Measurements from ENCODE around the gene RNF157.
A peak's percentile ranks its signal among the peaks of the same experiment; 100 is the strongest.

RNF157 gene

DNA sequence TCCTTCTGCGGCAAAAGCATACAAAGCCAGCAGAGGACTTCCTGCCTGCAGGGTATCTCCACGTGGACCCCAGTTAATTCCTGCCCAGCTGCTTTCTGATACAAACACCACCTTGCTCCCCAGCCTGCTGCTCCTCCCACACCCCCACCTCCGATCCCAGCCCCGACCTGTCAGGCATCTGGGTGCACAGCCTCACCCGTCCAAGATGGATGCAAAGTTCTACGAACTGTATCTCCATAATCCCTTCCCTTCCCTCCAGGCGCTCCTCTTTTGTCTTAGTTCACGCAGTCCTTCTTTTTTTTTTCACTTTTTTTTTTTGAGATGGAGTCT lies 83.7 kb downstream of the RNF157 start:
- H3K27me3 ChIP-seq (replicated peaks; ENCODE audit: control insufficient read depth, insufficient read depth, low read length): peaks cover 15% of the 10 kb centered on the region
- H3K9me3 ChIP-seq (ENCODE audit: control insufficient read depth, low read length): no peaks in the 10 kb centered on the region
- peaks cover 4% of the 10 kb centered on the region for H3K4me1 ChIP-seq (ENCODE audit: control insufficient read depth, insufficient read depth, low read length)
- H3K36me3 ChIP-seq (ENCODE audit: control insufficient read depth, insufficient read depth, low read length, severe bottlenecking): peaks cover 4% of the 10 kb centered on the region
- no peak overlapping the region for H3K4me3 ChIP-seq (ENCODE audit: low read length)
- DNase-seq (ENCODE audit: low read depth): no peak
- no peak overlapping the region for H3K9ac ChIP-seq (ENCODE audit: low read length)

DNA sequence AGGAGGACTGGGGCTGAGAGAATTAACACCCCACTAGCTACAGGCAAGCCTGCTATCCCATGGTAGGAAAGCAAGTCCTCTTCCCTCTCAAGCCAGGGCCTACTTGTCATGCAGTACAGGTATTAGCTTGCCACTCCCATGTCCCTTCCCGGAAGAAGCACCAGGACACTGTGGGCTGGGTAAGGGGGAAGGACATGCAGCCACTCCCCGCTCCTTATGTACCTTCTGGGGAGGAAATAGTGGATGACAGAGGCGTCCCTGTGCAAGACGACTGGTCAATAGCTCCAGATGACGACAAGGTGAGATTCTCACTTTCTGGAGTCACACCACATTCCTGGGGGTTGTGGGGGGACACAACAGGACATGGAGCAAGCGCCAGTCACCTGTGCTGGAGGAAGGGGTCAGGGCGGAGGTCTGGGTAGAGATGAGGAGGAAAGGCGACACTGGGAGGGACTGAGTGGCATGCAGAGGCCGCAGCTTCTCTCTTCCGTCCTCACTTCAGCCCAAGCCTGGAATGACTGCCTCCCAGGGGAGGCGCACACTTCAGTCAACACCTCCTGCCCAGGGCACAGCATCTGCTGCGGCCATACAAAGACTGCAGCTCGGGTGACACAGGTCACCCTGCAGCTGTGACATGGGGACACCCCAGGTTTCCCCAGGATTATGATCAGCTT lies 84.2 kb downstream of the RNF157 start:
- H3K36me3 ChIP-seq (ENCODE audit: control insufficient read depth, insufficient read depth, low read length, severe bottlenecking): peaks cover 4% of the 10 kb centered on the region
- H3K4me3 ChIP-seq (ENCODE audit: low read length): no peak overlapping the region
- no peak for DNase-seq (ENCODE audit: low read depth)
- no peak overlapping the region for H3K9ac ChIP-seq (ENCODE audit: low read length)
- peaks cover 20% of the 10 kb centered on the region for H3K27me3 ChIP-seq (replicated peaks; ENCODE audit: control insufficient read depth, insufficient read depth, low read length)
- no peaks in the 10 kb centered on the region for H3K9me3 ChIP-seq (ENCODE audit: control insufficient read depth, low read length)
- H3K4me1 ChIP-seq (ENCODE audit: control insufficient read depth, insufficient read depth, low read length): peaks cover 4% of the 10 kb centered on the region

DNA sequence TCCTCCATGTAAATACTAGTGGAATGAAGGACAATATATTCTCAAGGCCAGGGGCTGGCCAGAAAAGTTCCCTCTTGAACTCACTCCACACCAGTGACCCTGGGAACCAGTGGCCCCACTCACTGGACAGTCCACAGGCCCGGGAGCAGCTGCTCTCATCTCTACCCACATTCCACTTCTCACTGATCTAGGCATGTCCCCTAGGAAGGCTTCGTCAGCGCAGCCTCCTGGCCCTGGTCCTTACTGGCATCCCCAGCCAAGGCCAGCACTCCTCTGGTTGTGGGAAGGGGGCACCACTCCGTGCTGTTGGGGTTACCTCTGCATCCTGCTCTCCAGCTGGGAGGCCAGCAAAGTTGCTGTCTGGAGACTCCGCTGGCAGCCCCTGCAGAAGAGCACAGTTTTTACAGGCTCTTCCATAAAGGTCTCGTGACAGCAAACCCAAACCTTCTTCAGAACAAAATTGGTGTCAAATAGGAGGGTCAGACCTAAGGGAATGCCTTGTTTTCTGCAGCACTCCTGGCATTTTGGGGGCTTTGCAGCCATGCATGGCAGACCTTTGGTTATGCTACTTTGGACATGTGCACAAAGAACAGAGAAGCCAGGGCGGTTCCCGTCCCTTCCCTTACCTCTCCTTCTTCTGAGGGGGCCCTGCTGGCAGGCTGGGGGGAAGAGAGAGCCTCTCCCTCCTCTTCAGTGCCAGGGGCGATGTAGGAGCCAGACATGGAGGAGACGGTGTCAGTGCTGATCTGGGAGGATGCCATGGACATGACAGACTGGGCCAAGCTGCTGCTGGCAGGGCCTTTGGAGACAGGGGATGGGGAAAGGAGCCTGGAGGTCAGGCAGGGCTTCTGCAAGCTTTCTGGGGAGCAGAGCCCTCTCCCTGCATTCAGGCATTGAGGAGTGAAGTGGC lies 85.1 kb downstream of the RNF157 start:
- DNase-seq (ENCODE audit: low read depth): no peak
- H3K27me3 ChIP-seq (replicated peaks; ENCODE audit: control insufficient read depth, insufficient read depth, low read length): peaks cover 20% of the 10 kb centered on the region
- no peak overlapping the region for H3K4me3 ChIP-seq (ENCODE audit: low read length)
- no peak overlapping the region for H3K9ac ChIP-seq (ENCODE audit: low read length)
- peaks cover 4% of the 10 kb centered on the region for H3K36me3 ChIP-seq (ENCODE audit: control insufficient read depth, insufficient read depth, low read length, severe bottlenecking)
- H3K9me3 ChIP-seq (ENCODE audit: control insufficient read depth, low read length): no peaks in the 10 kb centered on the region
- peaks cover 4% of the 10 kb centered on the region for H3K4me1 ChIP-seq (ENCODE audit: control insufficient read depth, insufficient read depth, low read length)

DNA sequence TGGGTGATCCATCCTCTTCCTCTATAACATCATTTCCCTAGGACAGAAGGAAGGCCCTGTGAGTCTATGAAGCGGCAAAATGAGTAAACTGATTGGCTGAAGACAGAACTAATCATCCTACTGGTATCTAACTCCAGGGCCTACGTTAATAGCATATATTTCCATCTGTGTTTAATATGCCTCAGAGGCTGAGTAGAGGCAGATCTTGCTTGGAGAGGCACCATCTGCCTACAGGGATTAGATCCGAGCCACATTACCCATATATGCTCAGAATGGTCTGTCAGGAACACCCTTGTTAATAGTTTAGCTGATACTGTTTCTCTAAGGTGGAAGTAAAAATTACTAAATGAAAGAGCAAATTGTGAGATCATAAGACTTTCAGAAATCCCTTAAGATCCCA lies 86.0 kb downstream of the RNF157 start:
- Histone ChIP-seq H3K4me1 (ENCODE audit: control insufficient read depth, insufficient read depth, low read length) (peaks cover 4% of the 10 kb centered on the region), H3K4me3 (ENCODE audit: low read length) (no peak overlapping the region), H3K9me3 (ENCODE audit: control insufficient read depth, low read length) (no peaks in the 10 kb centered on the region), H3K36me3 (ENCODE audit: control insufficient read depth, insufficient read depth, low read length, severe bottlenecking) (peaks cover 4% of the 10 kb centered on the region), H3K27me3 (replicated peaks; ENCODE audit: control insufficient read depth, insufficient read depth, low read length) (peaks cover 20% of the 10 kb centered on the region), H3K9ac (ENCODE audit: low read length) (no peak overlapping the region)
- no peak for DNase-seq (ENCODE audit: low read depth)

DNA sequence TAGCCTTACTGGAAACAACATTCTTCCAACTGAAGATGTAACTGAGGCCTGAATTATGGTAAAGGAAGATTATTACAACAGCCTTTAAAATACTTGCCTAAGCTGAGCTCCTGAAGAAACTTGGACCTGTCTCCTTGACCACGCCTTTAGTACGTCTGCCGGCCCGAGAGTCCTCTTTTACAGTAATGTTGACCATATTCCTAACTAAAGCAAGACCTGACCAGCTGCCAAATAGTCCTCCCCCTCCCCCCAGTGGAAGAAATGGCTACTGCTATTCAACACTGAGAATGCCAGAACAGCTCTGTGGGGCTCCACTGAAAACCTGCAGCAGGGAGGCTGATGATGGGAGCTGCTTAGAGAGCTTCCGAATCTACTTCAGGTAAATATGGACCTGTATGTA lies 86.7 kb downstream of the RNF157 start:
- DNase-seq (ENCODE audit: low read depth): peak; percentile 9
- H3K4me1 ChIP-seq (ENCODE audit: control insufficient read depth, insufficient read depth, low read length): peaks cover 4% of the 10 kb centered on the region

DNA sequence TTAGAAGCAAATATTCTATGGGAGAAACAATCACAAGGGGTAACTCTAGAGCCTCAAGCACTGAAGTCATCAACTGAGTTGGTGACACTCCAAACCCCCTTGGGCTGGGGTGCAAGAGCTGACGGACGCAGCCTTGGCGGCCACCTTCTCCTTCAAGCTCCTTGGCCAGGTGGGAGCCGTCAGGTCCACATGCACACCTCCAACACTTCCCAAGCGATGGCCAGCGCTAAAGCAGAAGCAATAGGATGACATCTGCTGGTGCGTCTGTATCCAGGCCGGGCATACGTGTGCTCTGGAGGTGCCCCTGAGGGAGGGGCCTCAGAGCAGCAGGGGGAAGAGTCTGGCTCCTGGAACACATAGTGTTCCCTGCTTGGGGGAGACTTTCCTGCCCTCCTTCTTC lies 87.1 kb downstream of the RNF157 start:
- no peak overlapping the region for H3K9ac ChIP-seq (ENCODE audit: low read length)
- no peaks in the 10 kb centered on the region for H3K9me3 ChIP-seq (ENCODE audit: control insufficient read depth, low read length)
- no peak overlapping the region for H3K4me3 ChIP-seq (ENCODE audit: low read length)
- H3K4me1 ChIP-seq (ENCODE audit: control insufficient read depth, insufficient read depth, low read length): peaks cover 4% of the 10 kb centered on the region
- H3K27me3 ChIP-seq (replicated peaks; ENCODE audit: control insufficient read depth, insufficient read depth, low read length): peaks cover 20% of the 10 kb centered on the region
- no peak for DNase-seq (ENCODE audit: low read depth)
- H3K36me3 ChIP-seq (ENCODE audit: control insufficient read depth, insufficient read depth, low read length, severe bottlenecking): peaks cover 4% of the 10 kb centered on the region

More for the DNA sequence above, 86.7 kb downstream of the RNF157 start:
- no peak overlapping the region for H3K9ac ChIP-seq (ENCODE audit: low read length)
- H3K27me3 ChIP-seq (replicated peaks; ENCODE audit: control insufficient read depth, insufficient read depth, low read length): peaks cover 20% of the 10 kb centered on the region
- no peaks in the 10 kb centered on the region for H3K9me3 ChIP-seq (ENCODE audit: control insufficient read depth, low read length)
- H3K36me3 ChIP-seq (ENCODE audit: control insufficient read depth, insufficient read depth, low read length, severe bottlenecking): peaks cover 4% of the 10 kb centered on the region
- H3K4me3 ChIP-seq (ENCODE audit: low read length): no peak overlapping the region

DNA sequence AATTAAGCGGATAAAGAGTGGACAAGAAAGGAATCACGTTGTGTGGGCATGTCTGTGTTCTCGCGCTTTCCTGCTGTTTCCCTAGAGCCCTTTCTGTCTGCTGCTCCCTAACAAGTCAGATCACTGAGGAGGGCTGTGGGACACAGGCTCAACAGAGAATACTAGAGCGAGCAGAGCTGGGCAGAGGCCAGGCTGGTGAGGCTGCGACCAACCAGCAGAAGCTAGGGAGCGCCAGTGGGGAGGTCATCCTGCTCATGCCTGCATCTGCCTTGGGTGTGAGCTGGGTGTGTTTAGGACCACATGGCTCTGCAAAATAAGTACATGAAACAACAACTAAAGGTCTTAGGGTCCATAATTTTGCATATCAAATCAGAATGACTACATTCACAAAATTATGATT lies 87.7 kb downstream of the RNF157 start:
- no peaks in the 10 kb centered on the region for H3K9me3 ChIP-seq (ENCODE audit: control insufficient read depth, low read length)
- peaks cover 4% of the 10 kb centered on the region for H3K4me1 ChIP-seq (ENCODE audit: control insufficient read depth, insufficient read depth, low read length)
- H3K9ac ChIP-seq (ENCODE audit: low read length): no peak overlapping the region
- no peak overlapping the region for H3K4me3 ChIP-seq (ENCODE audit: low read length)
- peaks cover 15% of the 10 kb centered on the region for H3K27me3 ChIP-seq (replicated peaks; ENCODE audit: control insufficient read depth, insufficient read depth, low read length)
- peaks cover 4% of the 10 kb centered on the region for H3K36me3 ChIP-seq (ENCODE audit: control insufficient read depth, insufficient read depth, low read length, severe bottlenecking)
- DNase-seq (ENCODE audit: low read depth): no peak

DNA sequence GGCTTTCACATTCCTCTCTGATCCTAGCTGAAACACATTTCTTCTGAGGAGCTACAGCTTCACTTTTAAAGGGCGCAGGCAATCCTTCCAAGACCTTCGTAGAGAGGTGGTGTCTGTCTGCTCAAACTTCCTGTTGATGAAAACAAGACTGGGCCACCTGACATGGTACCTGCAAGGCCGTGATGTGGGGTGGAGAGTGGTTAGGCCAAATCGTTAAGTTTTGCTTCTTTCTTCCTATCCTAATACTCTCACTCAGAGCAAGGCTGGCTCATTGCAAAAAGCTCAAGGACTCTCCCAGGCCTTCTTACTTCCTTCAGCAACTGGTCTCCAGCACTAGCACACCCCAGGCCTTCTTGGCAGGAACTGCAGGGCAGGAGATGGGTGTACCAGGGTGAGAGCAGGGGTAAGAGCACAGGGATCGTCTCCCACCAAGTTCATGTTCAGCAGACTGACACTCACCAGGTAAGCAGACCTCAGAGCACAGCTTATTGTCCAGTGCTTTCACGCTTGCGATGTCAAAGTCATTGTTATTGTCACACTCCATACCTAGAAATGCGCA lies 88.3 kb downstream of the RNF157 start:
- Histone ChIP-seq H3K36me3 (ENCODE audit: control insufficient read depth, insufficient read depth, low read length, severe bottlenecking) (peaks cover 4% of the 10 kb centered on the region), H3K27me3 (replicated peaks; ENCODE audit: control insufficient read depth, insufficient read depth, low read length) (peaks cover 15% of the 10 kb centered on the region), H3K4me3 (ENCODE audit: low read length) (no peak overlapping the region), H3K9ac (ENCODE audit: low read length) (no peak overlapping the region), H3K4me1 (ENCODE audit: control insufficient read depth, insufficient read depth, low read length) (peaks cover 4% of the 10 kb centered on the region), H3K9me3 (ENCODE audit: control insufficient read depth, low read length) (no peaks in the 10 kb centered on the region)
- no peak for DNase-seq (ENCODE audit: low read depth)

DNA sequence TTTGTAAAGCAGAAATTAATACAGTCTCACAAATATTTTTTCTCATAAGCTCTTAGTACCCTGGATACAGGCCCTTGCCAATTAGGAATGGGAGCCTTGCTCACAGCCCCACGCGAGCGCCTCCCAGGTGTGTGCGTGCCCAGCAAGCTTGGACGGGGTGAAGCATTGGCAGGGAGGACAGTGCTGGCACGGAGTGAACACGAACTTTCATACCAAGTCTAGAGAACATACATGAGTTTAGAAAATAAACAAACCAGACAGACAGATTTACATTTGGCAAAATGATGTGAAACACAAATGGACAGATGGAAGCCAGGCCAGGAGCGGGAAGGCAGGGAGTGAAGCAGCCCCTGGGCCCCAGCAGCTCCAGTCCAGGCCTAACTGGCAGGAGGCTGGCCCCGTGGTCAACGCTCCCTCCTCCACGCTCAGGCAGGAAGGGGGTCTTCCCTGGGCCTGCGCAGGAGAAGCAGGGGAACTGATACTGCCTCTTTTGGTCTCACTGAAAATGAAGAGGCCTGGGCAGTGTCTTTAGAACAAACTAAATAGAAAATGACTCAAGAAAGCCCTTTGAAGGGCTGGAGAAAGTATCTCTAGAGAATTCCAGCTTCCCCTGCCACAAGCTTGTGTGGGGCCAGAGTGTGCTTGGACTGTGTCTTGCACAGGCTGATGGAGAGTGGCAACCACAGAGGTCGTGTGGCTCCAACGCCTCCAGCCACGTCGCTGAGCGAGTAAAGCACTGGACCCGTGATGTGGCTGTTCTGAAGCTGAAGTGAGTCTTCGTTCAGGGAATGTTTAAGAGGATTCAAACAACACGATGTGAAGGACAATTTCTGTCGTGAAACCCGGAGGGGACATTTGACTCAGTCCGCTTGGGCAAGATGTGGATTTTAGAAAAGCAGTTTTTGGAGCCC lies 89.3 kb downstream of the RNF157 start:
- no peak overlapping the region for H3K4me3 ChIP-seq (ENCODE audit: low read length)
- H3K9ac ChIP-seq (ENCODE audit: low read length): no peak overlapping the region
- H3K36me3 ChIP-seq (ENCODE audit: control insufficient read depth, insufficient read depth, low read length, severe bottlenecking): peaks cover 4% of the 10 kb centered on the region
- peaks cover 4% of the 10 kb centered on the region for H3K4me1 ChIP-seq (ENCODE audit: control insufficient read depth, insufficient read depth, low read length)
- no peak for DNase-seq (ENCODE audit: low read depth)
- H3K27me3 ChIP-seq (replicated peaks; ENCODE audit: control insufficient read depth, insufficient read depth, low read length): peaks cover 20% of the 10 kb centered on the region
- no peaks in the 10 kb centered on the region for H3K9me3 ChIP-seq (ENCODE audit: control insufficient read depth, low read length)

DNA sequence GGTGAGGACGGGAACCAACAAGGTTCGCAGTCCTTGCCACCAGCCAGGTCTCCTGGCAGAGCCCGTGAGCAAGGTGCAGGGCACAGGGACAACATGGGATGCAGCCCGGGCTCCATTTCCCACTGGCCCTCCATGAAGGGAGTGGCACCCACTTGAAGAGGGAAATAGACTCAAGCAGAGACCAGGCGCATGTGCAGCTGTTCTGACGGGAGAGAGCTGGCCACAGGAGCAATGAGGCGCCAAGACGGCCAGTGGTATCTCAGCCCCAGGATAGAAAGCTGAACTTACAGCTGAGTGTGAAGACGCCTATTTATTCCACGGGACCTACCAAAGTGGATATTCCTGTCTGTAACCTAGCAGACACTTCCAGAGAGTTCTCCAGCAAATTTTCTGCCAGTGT lies 91.1 kb downstream of the RNF157 start:
- no peak for DNase-seq (ENCODE audit: low read depth)
- Histone ChIP-seq H3K4me3 (ENCODE audit: low read length) (no peak overlapping the region), H3K36me3 (ENCODE audit: control insufficient read depth, insufficient read depth, low read length, severe bottlenecking) (peaks cover 4% of the 10 kb centered on the region), H3K27me3 (replicated peaks; ENCODE audit: control insufficient read depth, insufficient read depth, low read length) (peaks cover 24% of the 10 kb centered on the region), H3K9me3 (ENCODE audit: control insufficient read depth, low read length) (no peaks in the 10 kb centered on the region), H3K4me1 (ENCODE audit: control insufficient read depth, insufficient read depth, low read length) (peaks cover 4% of the 10 kb centered on the region), H3K9ac (ENCODE audit: low read length) (no peak overlapping the region)

DNA sequence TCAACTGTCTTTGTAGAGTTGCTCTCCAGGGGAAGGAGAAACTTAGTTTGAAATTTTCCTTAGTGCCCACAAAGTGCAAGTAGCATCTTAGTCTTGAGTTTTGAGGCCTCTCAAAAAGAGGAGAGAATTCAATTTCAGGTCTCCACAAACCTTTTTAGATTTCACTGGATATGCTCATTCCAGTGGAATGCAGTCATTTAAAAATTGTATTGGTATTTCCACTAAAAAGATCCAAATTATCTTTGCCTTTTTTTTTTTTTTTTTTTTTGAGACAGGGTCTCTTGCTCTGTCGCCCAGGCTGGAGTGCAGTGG lies 92.3 kb downstream of the RNF157 start:
- Histone ChIP-seq H3K4me3 (ENCODE audit: low read length) (no peak overlapping the region), H3K27me3 (replicated peaks; ENCODE audit: control insufficient read depth, insufficient read depth, low read length) (peaks cover 25% of the 10 kb centered on the region), H3K9me3 (ENCODE audit: control insufficient read depth, low read length) (no peaks in the 10 kb centered on the region), H3K9ac (ENCODE audit: low read length) (no peak overlapping the region), H3K4me1 (ENCODE audit: control insufficient read depth, insufficient read depth, low read length) (no peaks in the 10 kb centered on the region), H3K36me3 (ENCODE audit: control insufficient read depth, insufficient read depth, low read length, severe bottlenecking) (peaks cover 4% of the 10 kb centered on the region)
- no peak for DNase-seq (ENCODE audit: low read depth)

All from adipocyte (in vitro differentiated cells).